Stimulated activated CD8-positive, alpha-beta memory T cell treated with anti-CD3 and anti-CD28 coated beads, Interleukin-2, amount 100 ng/mL, for 1 hour (primary cell): ENCODE results near the gene CEP55.
"Not testable (repeated sequence)": the region's sequence is repeated elsewhere in the genome, so short reads cannot be mapped to it uniquely, and the experiment has no call there.

Experiments used
- DNase-seq, 2 donors: peaks; one replicate each; pipeline ENCODE4 v3.0.0-alpha.2; 2020; ENCODE audit warnings: low read depth in 2 of 2

CEP55 gene

GRCh38 chr10:93513091-93513490 lies 16.7 kb downstream of the CEP55 start:
- DNase-seq = no peak

- no peak for DNase-seq
Measured at GRCh38 chr10:93514521-93514920, 18.1 kb downstream of the CEP55 start.

- DNase-seq = no peak
Measured at GRCh38 chr10:93515071-93516005, 18.9 kb downstream of the CEP55 start.

GRCh38 chr10:93516006-93516380 lies 19.6 kb downstream of the CEP55 start:
- DNase-seq = no peak

GRCh38 chr10:93518531-93518930 lies 22.1 kb downstream of the CEP55 start:
- DNase-seq = no peak

- DNase-seq = no peak
Measured at GRCh38 chr10:93535293-93535692, 38.9 kb downstream of the CEP55 start.

GRCh38 chr10:93540871-93541270 lies 44.5 kb downstream of the CEP55 start:
- DNase-seq = not testable (repeated sequence)

- DNase-seq = no peak
Measured at GRCh38 chr10:93541402-93542357, 45.3 kb downstream of the CEP55 start.

GRCh38 chr10:93542358-93542791 lies 46.0 kb downstream of the CEP55 start:
- DNase-seq = no peak

- not testable (repeated sequence) for DNase-seq
Measured at GRCh38 chr10:93546995-93547394, 50.6 kb downstream of the CEP55 start.

GRCh38 chr10:93547522-93547921 lies 51.1 kb downstream of the CEP55 start:
- no peak for DNase-seq

GRCh38 chr10:93548376-93549071 lies 52.1 kb downstream of the CEP55 start:
- DNase-seq = no peak

GRCh38 chr10:93550606-93551005 lies 54.2 kb downstream of the CEP55 start:
- DNase-seq = no peak

- no peak for DNase-seq
Measured at GRCh38 chr10:93552780-93553179, 56.4 kb downstream of the CEP55 start.

- DNase-seq = no peak
Measured at GRCh38 chr10:93553482-93554315, 57.3 kb downstream of the CEP55 start.

GRCh38 chr10:93554316-93554663 lies 57.9 kb downstream of the CEP55 start:
- no peak for DNase-seq

- DNase-seq = peak in 1 of 2 donors; percentile 4
Measured at GRCh38 chr10:93554760-93555432, 58.5 kb downstream of the CEP55 start.

GRCh38 chr10:93559490-93559889 lies 63.1 kb downstream of the CEP55 start:
- DNase-seq = no peak

GRCh38 chr10:93560541-93560940 lies 64.1 kb downstream of the CEP55 start:
- no peak for DNase-seq

GRCh38 chr10:93565446-93565845 lies 69.0 kb downstream of the CEP55 start:
- DNase-seq = no peak
